GM12874 (cell line): ENCODE measurements around the gene ROR1.

ENCODE experiments used
- TF ChIP-seq, protein P1 (sequence below): IDR thresholded peaks from 2 replicates; pipeline ENCODE4 v1.5.1; 2011; ENCODE audit warnings: low read depth, mild to moderate bottlenecking, control low read depth, low read length, moderate library complexity; ENCODE audit not compliant: insufficient read depth

The ROR1 gene

DNA sequence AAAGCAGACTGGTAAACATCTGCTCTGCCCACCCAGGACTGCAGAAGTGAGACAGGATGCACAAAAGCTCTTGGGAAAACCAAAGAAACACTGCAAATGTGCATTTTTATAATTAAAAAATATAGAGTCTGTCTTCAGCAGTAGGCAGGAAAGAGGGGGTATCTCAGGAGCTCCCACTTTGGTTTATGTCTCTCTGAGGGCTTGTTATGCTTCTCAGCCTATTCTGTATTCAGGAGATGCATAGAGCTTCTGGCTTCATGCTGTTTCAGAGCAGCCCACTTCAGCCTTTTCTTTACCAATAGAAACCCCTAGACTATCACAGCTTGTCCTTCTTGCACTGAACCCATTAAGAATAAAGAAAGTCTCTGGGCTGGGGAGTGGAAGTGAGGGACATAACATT is 148.0 kb downstream of the ROR1 start:
- TF ChIP-seq, protein P1, sequence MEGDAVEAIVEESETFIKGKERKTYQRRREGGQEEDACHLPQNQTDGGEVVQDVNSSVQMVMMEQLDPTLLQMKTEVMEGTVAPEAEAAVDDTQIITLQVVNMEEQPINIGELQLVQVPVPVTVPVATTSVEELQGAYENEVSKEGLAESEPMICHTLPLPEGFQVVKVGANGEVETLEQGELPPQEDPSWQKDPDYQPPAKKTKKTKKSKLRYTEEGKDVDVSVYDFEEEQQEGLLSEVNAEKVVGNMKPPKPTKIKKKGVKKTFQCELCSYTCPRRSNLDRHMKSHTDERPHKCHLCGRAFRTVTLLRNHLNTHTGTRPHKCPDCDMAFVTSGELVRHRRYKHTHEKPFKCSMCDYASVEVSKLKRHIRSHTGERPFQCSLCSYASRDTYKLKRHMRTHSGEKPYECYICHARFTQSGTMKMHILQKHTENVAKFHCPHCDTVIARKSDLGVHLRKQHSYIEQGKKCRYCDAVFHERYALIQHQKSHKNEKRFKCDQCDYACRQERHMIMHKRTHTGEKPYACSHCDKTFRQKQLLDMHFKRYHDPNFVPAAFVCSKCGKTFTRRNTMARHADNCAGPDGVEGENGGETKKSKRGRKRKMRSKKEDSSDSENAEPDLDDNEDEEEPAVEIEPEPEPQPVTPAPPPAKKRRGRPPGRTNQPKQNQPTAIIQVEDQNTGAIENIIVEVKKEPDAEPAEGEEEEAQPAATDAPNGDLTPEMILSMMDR: no peak

DNA sequence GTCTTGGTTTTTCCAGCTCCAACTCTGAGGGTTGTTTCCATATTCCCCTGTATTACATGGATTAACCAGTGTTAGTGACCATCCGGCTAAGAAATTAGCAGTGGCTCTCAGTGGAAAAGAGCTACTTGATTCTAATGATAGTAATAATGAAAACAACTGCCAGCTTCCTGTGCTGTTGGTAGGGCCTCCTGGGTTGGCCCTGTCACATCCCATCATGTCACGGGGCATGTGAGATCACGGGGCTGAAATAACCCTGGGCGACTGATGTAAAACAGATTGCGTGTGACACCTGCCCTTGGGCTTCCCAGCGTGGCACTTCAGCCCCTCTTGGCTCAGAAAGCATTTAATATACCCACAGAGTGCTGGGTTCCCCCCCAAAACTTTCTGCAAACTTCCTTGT is 149.0 kb downstream of the ROR1 start:
- TF ChIP-seq, protein P1: no peak

DNA sequence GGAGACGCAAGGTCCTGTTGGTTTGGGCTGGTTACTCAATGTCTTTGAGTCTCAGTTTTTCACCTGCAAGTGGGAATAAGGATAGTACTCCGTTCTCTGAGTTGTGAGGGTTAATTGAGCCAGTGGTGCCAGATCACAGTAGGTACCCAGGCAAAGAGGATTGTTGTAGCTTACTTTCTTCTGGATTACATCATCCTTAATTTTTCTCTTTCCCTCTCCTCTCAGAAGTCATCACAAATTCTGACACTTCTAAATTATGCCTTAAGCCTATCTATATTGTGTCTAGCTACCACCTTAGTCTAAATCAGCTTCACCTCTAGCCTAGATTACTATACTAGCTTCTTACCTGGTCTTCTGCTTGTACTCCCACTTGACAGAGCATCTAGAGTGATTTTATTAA is 149.5 kb downstream of the ROR1 start:
- TF ChIP-seq, protein P1: no peak

DNA sequence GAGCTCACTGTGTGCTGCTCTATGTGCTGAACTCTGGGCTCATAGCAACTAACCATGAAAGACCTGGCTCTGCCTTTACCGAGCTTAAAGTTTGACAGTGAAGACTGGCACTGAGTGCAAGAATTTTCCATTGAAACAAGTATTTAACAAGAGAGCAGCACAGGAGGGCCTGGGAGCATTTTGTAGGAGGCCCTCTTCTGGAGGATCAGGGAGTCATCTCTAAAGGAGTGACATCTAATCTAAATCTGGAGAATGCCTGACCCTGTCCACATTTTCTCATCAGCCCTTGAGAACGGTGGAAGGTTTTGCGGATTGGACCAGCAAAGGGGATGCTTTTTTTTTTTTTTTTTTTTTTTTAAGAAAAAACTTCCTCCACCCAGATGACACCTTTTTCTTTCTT is 150.8 kb downstream of the ROR1 start:
- TF ChIP-seq, protein P1: no peak

DNA sequence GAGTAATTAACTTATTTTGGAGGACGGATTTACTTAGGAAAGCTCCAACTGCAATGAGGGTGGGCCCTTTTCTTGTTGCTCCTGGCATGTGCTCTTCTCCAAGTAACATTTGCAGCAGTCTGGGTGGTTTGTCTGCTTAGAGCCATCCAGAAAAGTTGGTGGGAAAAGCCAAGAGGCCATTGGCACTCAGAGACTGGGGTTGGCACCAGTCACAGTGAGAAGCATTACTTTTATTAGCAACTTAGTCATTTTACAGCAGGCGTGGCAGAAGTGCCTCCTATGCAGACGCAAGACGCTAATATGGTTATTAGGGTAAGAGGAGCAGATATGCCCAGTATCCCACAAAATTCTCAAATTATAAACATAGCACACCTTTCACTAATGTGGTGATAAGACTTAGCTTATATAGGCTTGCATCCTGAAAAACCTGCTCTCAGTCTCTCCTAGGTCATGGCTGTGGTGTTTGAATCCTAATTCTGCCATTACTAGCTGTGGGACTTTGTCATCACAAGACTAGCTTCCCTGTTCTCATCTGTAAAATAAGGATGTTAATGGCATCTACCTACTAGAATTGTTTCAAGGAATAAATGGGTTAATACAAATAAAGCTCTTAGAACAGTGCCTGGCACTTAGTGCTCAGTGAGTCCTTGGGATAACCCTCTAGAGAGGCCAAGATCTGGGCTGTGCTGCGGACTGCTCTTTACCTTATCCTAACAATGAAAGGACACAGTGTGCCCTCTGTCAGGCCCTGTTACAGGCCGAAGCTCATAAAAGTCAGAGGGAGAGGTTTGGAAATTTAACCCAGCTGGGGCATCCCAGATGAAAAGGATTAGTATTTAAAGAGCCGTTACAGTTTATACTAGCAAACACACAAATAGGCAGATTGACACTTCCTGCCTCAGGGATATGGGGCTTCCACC is 154.6 kb downstream of the ROR1 start:
- TF ChIP-seq, protein P1: no peak

DNA sequence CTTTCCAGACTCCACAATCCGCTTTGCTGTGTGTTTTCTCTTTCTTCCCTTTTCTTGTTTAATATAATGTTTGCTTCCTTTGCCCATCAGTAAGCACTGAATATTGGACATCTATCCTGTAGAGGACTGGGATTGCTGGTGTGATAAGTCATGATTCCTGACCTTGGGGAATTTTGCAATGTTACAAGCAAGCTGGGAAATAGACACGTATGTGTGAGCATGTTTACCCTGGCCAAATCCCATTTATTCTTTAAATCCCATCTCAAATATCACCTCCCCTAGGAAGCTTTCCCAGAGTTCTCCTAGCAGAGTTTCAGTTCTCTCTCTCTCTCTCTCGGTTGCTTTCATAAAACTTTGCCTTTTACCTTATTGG is 155.3 kb downstream of the ROR1 start:
- TF ChIP-seq, protein P1: no peak

DNA sequence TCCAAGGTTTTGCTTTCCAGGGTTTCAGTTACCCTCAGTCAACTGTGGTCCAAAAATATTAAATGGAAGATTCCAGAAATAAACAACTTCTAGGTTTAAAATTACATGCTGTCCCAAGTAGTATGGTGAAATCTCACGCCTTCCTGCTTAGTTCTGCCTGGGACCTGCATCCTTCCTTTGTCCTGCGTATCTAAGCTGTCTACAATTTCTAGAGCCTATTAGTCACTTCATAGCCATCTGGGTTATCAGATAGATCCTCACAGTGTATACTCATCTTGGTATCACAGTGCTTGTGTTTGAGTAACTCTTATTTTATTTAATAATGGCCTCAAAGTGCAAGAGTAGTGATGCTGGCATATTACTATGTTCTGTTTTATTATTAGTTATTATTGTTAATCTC is 157.7 kb downstream of the ROR1 start:
- TF ChIP-seq, protein P1: no peak
